DND-41 (cell line): Measurements from ENCODE around the gene C9orf40.

ENCODE experiments used
- ATAC-seq: fragments of 200-7000 bp; cut with Tn5 transposase; 3 replicates; pipeline ENCODE4 v1.9.1; 2021; ENCODE audit warnings: low read depth; ENCODE audit not compliant: insufficient read depth
- DNase-seq: peaks from one replicate; pipeline ENCODE4 v3.0.0-alpha.2; 2020
- H2AFZ ChIP-seq: 2 replicates; pipeline ENCODE4 v1.6.0; 2012; ENCODE audit warnings: low read depth, low read length
- H3K27ac ChIP-seq: 2 replicates; pipeline ENCODE4 v1.5.1; 2012; ENCODE audit warnings: low read length, inconsistent platforms
- H3K27me3 ChIP-seq: fragments of 200-600 bp; sonication (generic); 2 replicates; pipeline ENCODE4 v1.6.0; 2012; ENCODE audit warnings: low read length, mild to moderate bottlenecking, inconsistent platforms; ENCODE audit not compliant: insufficient read depth, poor library complexity
- H3K36me3 ChIP-seq: 2 replicates; pipeline ENCODE4 v1.5.1; 2012; ENCODE audit warnings: low read length, inconsistent platforms; ENCODE audit not compliant: insufficient read depth
- H3K4me1 ChIP-seq: 2 replicates; pipeline ENCODE4 v1.5.1; 2012; ENCODE audit warnings: mild to moderate bottlenecking, low read length; ENCODE audit not compliant: insufficient read depth
- H3K4me2 ChIP-seq: 2 replicates; pipeline ENCODE4 v1.6.0; 2012; ENCODE audit warnings: mild to moderate bottlenecking, moderate library complexity, low read length, inconsistent platforms; ENCODE audit not compliant: insufficient read depth
- H3K4me3 ChIP-seq, 2 experiments: fragments of 200-600 bp in 1 of 2; shearing (Covaris generic) in 1 of 2; 2 replicates each; pipeline ENCODE4 v1.5.1; 2012 to 2016; ENCODE audit warnings: inconsistent platforms in 2 of 2, low read length in 2 of 2, mild to moderate bottlenecking in 2 of 2, low read depth in 1 of 2, moderate library complexity in 1 of 2
- H3K79me2 ChIP-seq: 2 replicates; pipeline ENCODE4 v1.6.0; 2012; ENCODE audit warnings: low read length, inconsistent platforms; ENCODE audit not compliant: insufficient read depth
- H3K9ac ChIP-seq: 2 replicates; pipeline ENCODE4 v1.6.0; 2012; ENCODE audit warnings: low read depth, mild to moderate bottlenecking, inconsistent platforms, low read length, moderate library complexity
- H3K9me3 ChIP-seq: 2 replicates; pipeline ENCODE4 v1.5.1; 2012; ENCODE audit warnings: low read length, moderate library complexity, mild to moderate bottlenecking, inconsistent platforms; ENCODE audit not compliant: insufficient read depth, severe bottlenecking
- H4K20me1 ChIP-seq: 2 replicates; pipeline ENCODE4 v1.6.0; 2012; ENCODE audit warnings: low read length; ENCODE audit not compliant: insufficient read depth
- EZH2 ChIP-seq: IDR thresholded peaks from 3 replicates; pipeline ENCODE4 v1.6.1; 2012; ENCODE audit warnings: borderline replicate concordance, low read depth, mild to moderate bottlenecking, moderate library complexity, low read length, inconsistent platforms; ENCODE audit not compliant: severe bottlenecking
- TF ChIP-seq, protein P1 (sequence below): IDR thresholded peaks from 2 replicates; pipeline ENCODE4 v1.5.1; 2012; ENCODE audit warnings: borderline replicate concordance, low read length, moderate library complexity, mild to moderate bottlenecking; ENCODE audit not compliant: poor library complexity, severe bottlenecking; ENCODE audit errors: extremely low read depth

C9orf40 gene

DNA sequence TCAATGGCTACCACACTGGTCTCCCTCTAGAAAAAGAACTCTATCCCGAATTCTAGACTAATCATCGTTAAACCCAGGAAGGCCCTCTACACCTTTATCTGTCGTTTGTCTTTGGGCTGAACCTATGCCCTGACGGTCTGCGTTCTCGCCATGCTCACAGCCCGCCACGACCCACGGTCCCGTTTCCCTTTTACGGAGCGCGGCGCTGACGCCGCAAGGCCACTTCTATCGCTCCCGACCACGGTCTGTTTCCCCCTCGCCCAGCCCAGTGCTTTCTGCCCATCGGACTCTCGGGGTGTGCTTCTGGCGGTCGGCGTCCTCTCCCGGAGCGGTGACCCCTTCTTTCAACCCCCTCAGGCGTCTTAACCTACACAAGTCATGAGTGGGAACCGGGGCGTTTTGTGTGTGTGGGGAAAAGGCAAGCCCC is 974 bp downstream of the C9orf40 start:
- H3K4me1 ChIP-seq = peaks cover 45% of the 10 kb centered on the region
- no peaks in the 10 kb centered on the region for H3K9me3 ChIP-seq
- peak overlapping the region; percentile 84 to 97 for H3K4me3 ChIP-seq
- H3K36me3 ChIP-seq = peaks cover 5% of the 10 kb centered on the region
- peak overlapping the region; percentile 90 for H3K4me2 ChIP-seq
- H4K20me1 ChIP-seq = peaks cover 15% of the 10 kb centered on the region; the same call in 1 of the 2 replicates
- ATAC-seq (peak; percentile 27), DNase-seq (peak; percentile 45)
- H3K79me2 ChIP-seq = peaks cover 52% of the 10 kb centered on the region
- no peaks in the 10 kb centered on the region for H3K27me3 ChIP-seq
- no peak for TF ChIP-seq EZH2
- TF ChIP-seq, protein P1, sequence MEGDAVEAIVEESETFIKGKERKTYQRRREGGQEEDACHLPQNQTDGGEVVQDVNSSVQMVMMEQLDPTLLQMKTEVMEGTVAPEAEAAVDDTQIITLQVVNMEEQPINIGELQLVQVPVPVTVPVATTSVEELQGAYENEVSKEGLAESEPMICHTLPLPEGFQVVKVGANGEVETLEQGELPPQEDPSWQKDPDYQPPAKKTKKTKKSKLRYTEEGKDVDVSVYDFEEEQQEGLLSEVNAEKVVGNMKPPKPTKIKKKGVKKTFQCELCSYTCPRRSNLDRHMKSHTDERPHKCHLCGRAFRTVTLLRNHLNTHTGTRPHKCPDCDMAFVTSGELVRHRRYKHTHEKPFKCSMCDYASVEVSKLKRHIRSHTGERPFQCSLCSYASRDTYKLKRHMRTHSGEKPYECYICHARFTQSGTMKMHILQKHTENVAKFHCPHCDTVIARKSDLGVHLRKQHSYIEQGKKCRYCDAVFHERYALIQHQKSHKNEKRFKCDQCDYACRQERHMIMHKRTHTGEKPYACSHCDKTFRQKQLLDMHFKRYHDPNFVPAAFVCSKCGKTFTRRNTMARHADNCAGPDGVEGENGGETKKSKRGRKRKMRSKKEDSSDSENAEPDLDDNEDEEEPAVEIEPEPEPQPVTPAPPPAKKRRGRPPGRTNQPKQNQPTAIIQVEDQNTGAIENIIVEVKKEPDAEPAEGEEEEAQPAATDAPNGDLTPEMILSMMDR = no peak
- H3K27ac ChIP-seq = peak overlapping the region; percentile 88
- H3K9ac ChIP-seq = peak overlapping the region; percentile 99
- H2AFZ ChIP-seq = peak overlapping the region; percentile 94

GRCh38 chr9:74951107-74951720 is 1.5 kb downstream of the C9orf40 start:
- peak overlapping the region; percentile 88 for H3K27ac ChIP-seq

DNA sequence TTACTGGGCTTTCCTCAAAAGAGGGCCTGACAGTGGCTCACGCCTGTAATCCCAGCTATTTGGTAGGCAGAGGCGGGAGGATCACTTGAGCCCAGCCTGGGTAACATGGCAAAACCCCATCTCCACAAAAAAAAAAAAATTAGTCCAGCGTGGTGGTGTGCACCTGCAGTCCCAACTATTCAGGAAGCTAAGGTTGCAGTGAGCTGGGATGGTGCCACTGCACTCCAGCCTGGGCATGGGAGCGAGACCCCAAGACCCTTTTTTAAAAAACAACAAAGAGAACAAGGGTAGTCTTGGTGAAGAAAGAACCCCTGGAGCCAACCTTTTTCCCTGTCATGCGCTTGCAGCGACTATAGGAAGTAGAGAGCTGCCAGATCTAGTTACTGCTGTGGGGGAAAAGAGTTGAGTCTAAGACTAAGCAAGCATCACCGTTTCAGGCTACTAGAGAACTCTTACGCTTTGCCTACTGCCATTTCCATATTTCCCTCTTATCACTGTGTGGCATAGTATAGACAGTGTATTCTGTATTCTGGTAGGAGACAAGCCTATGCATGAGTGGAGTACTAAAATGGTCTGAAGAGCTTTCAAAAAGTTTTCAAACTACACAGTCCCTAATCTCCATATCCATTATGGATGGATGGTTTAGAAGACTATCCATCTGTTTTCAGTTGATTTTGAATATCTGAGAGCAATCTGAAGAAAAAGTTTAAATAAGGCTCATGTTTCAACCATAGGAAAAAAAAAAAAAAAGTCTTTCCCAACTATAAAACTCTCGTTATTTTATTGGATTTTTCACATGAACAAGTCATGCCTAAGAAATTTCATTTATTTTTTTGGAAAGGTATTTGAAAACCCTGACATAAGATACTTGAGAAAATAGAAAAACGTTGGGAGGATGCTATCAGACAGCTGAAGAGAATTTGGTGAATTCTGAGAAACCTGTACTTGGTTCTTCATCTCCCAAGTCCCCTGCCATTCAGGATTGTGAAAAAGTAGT is 2.6 kb downstream of the C9orf40 start:
- ATAC-seq (no peak), DNase-seq (no peak)
- Histone ChIP-seq H2AFZ (no peak overlapping the region), H3K4me1 (peaks cover 45% of the 10 kb centered on the region), H3K9ac (no peak overlapping the region; the same call in 1 of the 2 replicates), H3K4me2 (peak overlapping the region; percentile 90; the same call in 1 of the 2 replicates), H3K27ac (no peak overlapping the region), H3K36me3 (peaks cover 5% of the 10 kb centered on the region), H4K20me1 (peaks cover 15% of the 10 kb centered on the region; the same call in 1 of the 2 replicates), H3K9me3 (no peaks in the 10 kb centered on the region), H3K79me2 (peaks cover 52% of the 10 kb centered on the region), H3K27me3 (no peaks in the 10 kb centered on the region), H3K4me3 (no peak overlapping the region; a peak in 2 of 4 replicates)
- TF ChIP-seq, protein P1 = no peak
- no peak for TF ChIP-seq EZH2

More at GRCh38 chr9:74951107-74951720, 1.5 kb downstream of the C9orf40 start:
- Histone ChIP-seq H3K9ac (peak overlapping the region; percentile 99), H3K79me2 (peaks cover 52% of the 10 kb centered on the region), H3K4me2 (peak overlapping the region; percentile 90), H2AFZ (peak overlapping the region; percentile 94), H3K4me3 (peak overlapping the region; percentile 84 to 97), H3K36me3 (peaks cover 5% of the 10 kb centered on the region), H4K20me1 (peaks cover 15% of the 10 kb centered on the region; the same call in 1 of the 2 replicates), H3K27me3 (no peaks in the 10 kb centered on the region), H3K4me1 (peaks cover 45% of the 10 kb centered on the region), H3K9me3 (no peaks in the 10 kb centered on the region)
- ATAC-seq (no peak), DNase-seq (no peak)
- no peak for TF ChIP-seq EZH2
- TF ChIP-seq, protein P1 = no peak
